ENCODE results near the gene CREBZF. TPM values are rescaled to one million over a fixed set of nuclear protein-coding genes. Genes with fewer than 3 reads are reported as not detected.

Gene CREBZF
- total RNA-seq, 2 donors from 2014 or later = 39.3 to 47.5 TPM

DNA sequence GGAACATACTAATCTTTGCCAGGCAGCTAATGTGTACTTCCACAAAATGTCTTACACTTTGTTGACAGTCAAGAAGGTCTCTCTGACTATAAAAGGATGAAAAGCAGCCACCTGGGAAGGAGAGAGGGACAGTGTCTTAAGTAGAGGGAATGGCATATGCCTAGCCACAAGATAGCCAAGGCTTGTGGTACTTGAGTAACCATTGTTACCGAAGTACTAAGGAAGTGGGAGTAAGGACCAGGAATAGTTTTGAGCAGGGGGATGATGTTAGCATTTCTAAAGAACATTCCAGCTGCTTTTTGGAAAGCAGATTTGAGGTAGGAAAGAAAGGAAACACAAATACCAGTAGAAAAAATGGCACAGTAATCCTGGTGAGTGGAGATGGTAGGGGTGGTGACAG is 13.8 kb downstream of the CREBZF start:
- Histone ChIP-seq H3K27ac (ENCODE audit: low read depth, low read length) (no peak overlapping the region), H3K9ac (ENCODE audit: extremely low read depth, low read length, poor library complexity, severe bottlenecking) (no peak overlapping the region), H3K9me3 (ENCODE audit: control insufficient read depth, low read length) (no peaks in the 10 kb centered on the region), H3K27me3 (ENCODE audit: control insufficient read depth, insufficient read depth, low read length, poor library complexity, severe bottlenecking) (no peaks in the 10 kb centered on the region), H3K4me1 (ENCODE audit: control insufficient read depth, insufficient read depth, low read length) (peaks cover 4% of the 10 kb centered on the region), H3K36me3 (ENCODE audit: control insufficient read depth, insufficient read depth, low read length) (peaks cover 31% of the 10 kb centered on the region), H3K4me3 (ENCODE audit: low read length) (no peak overlapping the region)
- Mint-ChIP-seq H3K4me1 (peaks cover 14% of the 10 kb centered on the region), H3K9me3 (no peaks in the 10 kb centered on the region), H3K27me3 (ENCODE audit: insufficient read depth) (no peaks in the 10 kb centered on the region), H3K27ac (peak overlapping the region; percentile 12), H3K36me3 (ENCODE audit: low read depth) (peaks cover 8% of the 10 kb centered on the region), H3K4me3 (no peak overlapping the region)
- DNase-seq = no peak
- TF ChIP-seq, protein P1, sequence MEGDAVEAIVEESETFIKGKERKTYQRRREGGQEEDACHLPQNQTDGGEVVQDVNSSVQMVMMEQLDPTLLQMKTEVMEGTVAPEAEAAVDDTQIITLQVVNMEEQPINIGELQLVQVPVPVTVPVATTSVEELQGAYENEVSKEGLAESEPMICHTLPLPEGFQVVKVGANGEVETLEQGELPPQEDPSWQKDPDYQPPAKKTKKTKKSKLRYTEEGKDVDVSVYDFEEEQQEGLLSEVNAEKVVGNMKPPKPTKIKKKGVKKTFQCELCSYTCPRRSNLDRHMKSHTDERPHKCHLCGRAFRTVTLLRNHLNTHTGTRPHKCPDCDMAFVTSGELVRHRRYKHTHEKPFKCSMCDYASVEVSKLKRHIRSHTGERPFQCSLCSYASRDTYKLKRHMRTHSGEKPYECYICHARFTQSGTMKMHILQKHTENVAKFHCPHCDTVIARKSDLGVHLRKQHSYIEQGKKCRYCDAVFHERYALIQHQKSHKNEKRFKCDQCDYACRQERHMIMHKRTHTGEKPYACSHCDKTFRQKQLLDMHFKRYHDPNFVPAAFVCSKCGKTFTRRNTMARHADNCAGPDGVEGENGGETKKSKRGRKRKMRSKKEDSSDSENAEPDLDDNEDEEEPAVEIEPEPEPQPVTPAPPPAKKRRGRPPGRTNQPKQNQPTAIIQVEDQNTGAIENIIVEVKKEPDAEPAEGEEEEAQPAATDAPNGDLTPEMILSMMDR (conservative IDR thresholded peaks at IDR 0.05) = no peak
- WGBS, 2 experiments (ENCODE audit: insufficient coverage in 1 of 2, insufficient read length in 1 of 2) = 94 to 100% methylated on average over 1 of the region's 1 CpG

DNA sequence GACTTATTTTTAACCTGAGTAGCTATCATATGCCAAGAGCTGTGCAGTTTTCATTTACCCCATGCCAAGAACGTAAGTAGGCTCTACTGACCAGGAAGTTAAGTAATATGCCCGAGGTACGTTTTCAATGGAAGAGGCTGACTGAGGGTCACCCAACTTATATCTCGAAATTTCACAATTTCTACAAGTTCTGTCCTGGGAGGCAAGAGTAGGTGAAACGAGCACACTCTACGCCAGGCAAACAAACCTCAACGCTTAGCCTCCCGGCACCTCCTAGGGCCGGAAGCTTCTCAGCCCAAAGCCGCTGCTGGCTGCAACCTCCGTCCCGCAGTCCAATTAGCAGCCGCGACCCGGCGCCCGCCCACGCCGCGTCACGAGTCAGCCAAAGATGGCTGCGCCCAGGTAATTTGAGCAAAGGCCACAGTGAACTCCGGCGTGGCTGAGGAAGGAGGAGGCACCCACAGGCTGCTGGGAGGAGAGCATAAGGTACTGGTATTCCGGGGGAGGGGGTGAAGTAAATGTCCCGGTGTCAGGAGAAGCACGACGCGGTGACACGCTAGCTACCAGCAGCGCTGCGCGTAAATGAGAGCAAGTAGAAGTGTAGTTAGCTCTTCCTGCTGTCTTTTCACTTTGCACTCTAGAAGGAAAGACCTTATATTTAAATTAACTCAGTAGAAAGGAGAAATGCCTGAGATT is 17.2 kb downstream of the CREBZF start, which contains the start of gene TMEM126A:
TSS of gene TMEM126A (plus strand) at position 364 of the 696 bp plus-strand sequence. CDS start 2,289 bp downstream, outside the sequence.
- H3K36me3 ChIP-seq (ENCODE audit: control insufficient read depth, insufficient read depth, low read length) = peaks cover 9% of the 10 kb centered on the region
- WGBS, 2 experiments (ENCODE audit: insufficient coverage in 1 of 2, insufficient read length in 1 of 2) = 1 to 3% methylated on average over 16 to 33 of the region's 33 CpGs
- H3K27ac ChIP-seq (ENCODE audit: low read depth, low read length) = peak within 1 kb of the TSS; percentile 26
- Mint-ChIP-seq H3K4me1 (peaks cover 22% of the 10 kb centered on the region), H3K36me3 (ENCODE audit: low read depth) (peaks cover 3% of the 10 kb centered on the region), H3K4me3 (peak within 1 kb of the TSS; percentile 92), H3K27me3 (ENCODE audit: insufficient read depth) (peaks cover 2% of the 10 kb centered on the region), H3K9me3 (no peaks in the 10 kb centered on the region), H3K27ac (peak within 1 kb of the TSS; percentile 98)
- peak; percentile 98 for DNase-seq
- no peaks in the 10 kb centered on the region for H3K9me3 ChIP-seq (ENCODE audit: control insufficient read depth, low read length)
- H3K27me3 ChIP-seq (ENCODE audit: control insufficient read depth, insufficient read depth, low read length, poor library complexity, severe bottlenecking) = no peaks in the 10 kb centered on the region
- peak within 1 kb of the TSS; percentile 90 for H3K9ac ChIP-seq (ENCODE audit: extremely low read depth, low read length, poor library complexity, severe bottlenecking)
- TF ChIP-seq, protein P1 (conservative IDR thresholded peaks at IDR 0.05) = no peak
- peaks cover 4% of the 10 kb centered on the region for H3K4me1 ChIP-seq (ENCODE audit: control insufficient read depth, insufficient read depth, low read length)
- H3K4me3 ChIP-seq (ENCODE audit: low read length) = peak within 1 kb of the TSS; percentile 99

DNA sequence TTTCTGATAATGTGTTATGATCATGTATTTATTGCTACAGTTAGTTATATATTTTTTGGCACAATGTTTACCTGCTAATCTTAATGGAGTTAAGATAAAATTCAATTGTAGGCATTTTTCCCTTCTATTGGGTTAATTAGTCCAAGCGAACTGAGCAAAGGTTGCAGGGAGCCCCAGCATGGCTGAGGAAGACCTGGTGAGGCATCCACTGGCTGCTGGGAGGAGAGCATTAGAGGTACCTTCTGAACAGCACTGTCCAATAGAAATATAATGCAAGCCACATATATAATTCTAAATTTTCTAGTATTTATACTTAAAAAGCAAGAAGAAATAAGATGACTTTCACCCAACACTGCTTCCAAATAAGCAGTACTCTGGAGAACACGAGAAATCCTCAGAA is 17.9 kb downstream of the CREBZF start:
- Histone ChIP-seq H3K9me3 (ENCODE audit: control insufficient read depth, low read length) (no peaks in the 10 kb centered on the region), H3K27me3 (ENCODE audit: control insufficient read depth, insufficient read depth, low read length, poor library complexity, severe bottlenecking) (no peaks in the 10 kb centered on the region), H3K4me1 (ENCODE audit: control insufficient read depth, insufficient read depth, low read length) (peaks cover 4% of the 10 kb centered on the region), H3K9ac (ENCODE audit: extremely low read depth, low read length, poor library complexity, severe bottlenecking) (peak overlapping the region; percentile 90), H3K27ac (ENCODE audit: low read depth, low read length) (no peak overlapping the region), H3K36me3 (ENCODE audit: control insufficient read depth, insufficient read depth, low read length) (peaks cover 6% of the 10 kb centered on the region), H3K4me3 (ENCODE audit: low read length) (peak overlapping the region; percentile 99)
- Mint-ChIP-seq H3K27ac (peak overlapping the region; percentile 98), H3K4me3 (peak overlapping the region; percentile 92), H3K27me3 (ENCODE audit: insufficient read depth) (peaks cover 2% of the 10 kb centered on the region), H3K9me3 (no peaks in the 10 kb centered on the region), H3K4me1 (peaks cover 22% of the 10 kb centered on the region), H3K36me3 (ENCODE audit: low read depth) (no peaks in the 10 kb centered on the region)
- WGBS, 2 experiments (ENCODE audit: insufficient coverage in 1 of 2, insufficient read length in 1 of 2) = 77 to 90% methylated on average over 2 of the region's 2 CpGs
- TF ChIP-seq, protein P1 (conservative IDR thresholded peaks at IDR 0.05) = no peak
- DNase-seq = no peak

Data from endodermal cell (in vitro differentiated cells).